H1 (cell line): ENCODE measurements around the gene HIPK2. TPM values are rescaled to one million over a fixed set of nuclear protein-coding genes. Genes with fewer than 3 reads are reported as not detected.

Source experiments
- BACH1 ChIP-seq: IDR thresholded peaks from 2 replicates; pipeline ENCODE4 v1.6.1; 2012; ENCODE audit warnings: low read length, improper control_type of control experiment
- FOSL1 ChIP-seq: IDR thresholded peaks from 2 replicates; pipeline ENCODE4 v1.6.1; 2011; ENCODE audit warnings: mild to moderate bottlenecking, low read depth, low read length, moderate library complexity; ENCODE audit not compliant: insufficient read depth
- JUN ChIP-seq: IDR thresholded peaks from 2 replicates; pipeline ENCODE4 v1.6.1; 2011; ENCODE audit warnings: low read depth, mild to moderate bottlenecking, improper control_type of control experiment, low read length
- RNF2 ChIP-seq: fragments of 200-900, 300-1000 bp; sonication (generic); IDR thresholded peaks from 2 replicates; pipeline ENCODE4 v1.7.1; 2016; ENCODE audit warnings: borderline replicate concordance, low read depth, mild to moderate bottlenecking, antibody characterized with exemption, low read length; ENCODE audit not compliant: poor library complexity, severe bottlenecking; ENCODE audit errors: missing control alignments
- SIRT6 ChIP-seq: IDR thresholded peaks from one replicate; pipeline ENCODE4 v1.7.1; 2012; ENCODE audit warnings: low read length, inconsistent platforms
- SIX5 ChIP-seq: IDR thresholded peaks from 2 replicates; pipeline ENCODE4 v1.6.1; 2011; ENCODE audit warnings: mild to moderate bottlenecking, low read depth, low read length
- TEAD4 ChIP-seq: IDR thresholded peaks from 2 replicates; pipeline ENCODE4 v1.6.1; 2012; ENCODE audit warnings: low read depth, low read length, inconsistent platforms, mixed read lengths
- polyA plus RNA-seq, 7 experiments: library from polyadenylated mRNA; depleted of rRNA in 3 of 7; stranded (reverse) in 5 of 7; unstranded in 2 of 7; fragments of >200 nt in 5 of 7; fragments of 200-250 nt in 2 of 7; gene quantifications; 1 replicate in 5 of 7; 2 replicates in 1 of 7; 4 replicates in 1 of 7; pipeline versions ENCODE4 v1.2.1 to v1.2.3, GENCODE V29; 2011 to 2013; ENCODE audit warnings: missing spikeins in 2 of 7, mixed read lengths in 2 of 7
- total RNA-seq: library from RNA; stranded (reverse); fragmentation: NEBNext Ultra II Directional; extraction: Animal tissue kit (Norgen Biotek cat#: 25700); gene quantifications from 2 replicates; pipeline ENCODE4 v1.2.1, GENCODE V29; 2021
- TF ChIP-seq, protein P1 (sequence below): fragments of 300-600 bp; sonication (generic); IDR thresholded peaks from 2 replicates; pipeline ENCODE4 v1.7.1; 2012; ENCODE audit warnings: low read length, moderate library complexity, mild to moderate bottlenecking, inconsistent platforms; ENCODE audit not compliant: insufficient replicate concordance
- TF ChIP-seq, protein P2 (sequence below): IDR thresholded peaks from 2 replicates; pipeline ENCODE4 v1.6.1; 2012; ENCODE audit warnings: low read length, inconsistent platforms

HIPK2 gene
- total and polyA plus RNA-seq, 2 of the 8 experiments (the other 6 are each of a cell fraction or from before 2014, with no cell fraction given): 8.3 to 24.3 TPM

DNA sequence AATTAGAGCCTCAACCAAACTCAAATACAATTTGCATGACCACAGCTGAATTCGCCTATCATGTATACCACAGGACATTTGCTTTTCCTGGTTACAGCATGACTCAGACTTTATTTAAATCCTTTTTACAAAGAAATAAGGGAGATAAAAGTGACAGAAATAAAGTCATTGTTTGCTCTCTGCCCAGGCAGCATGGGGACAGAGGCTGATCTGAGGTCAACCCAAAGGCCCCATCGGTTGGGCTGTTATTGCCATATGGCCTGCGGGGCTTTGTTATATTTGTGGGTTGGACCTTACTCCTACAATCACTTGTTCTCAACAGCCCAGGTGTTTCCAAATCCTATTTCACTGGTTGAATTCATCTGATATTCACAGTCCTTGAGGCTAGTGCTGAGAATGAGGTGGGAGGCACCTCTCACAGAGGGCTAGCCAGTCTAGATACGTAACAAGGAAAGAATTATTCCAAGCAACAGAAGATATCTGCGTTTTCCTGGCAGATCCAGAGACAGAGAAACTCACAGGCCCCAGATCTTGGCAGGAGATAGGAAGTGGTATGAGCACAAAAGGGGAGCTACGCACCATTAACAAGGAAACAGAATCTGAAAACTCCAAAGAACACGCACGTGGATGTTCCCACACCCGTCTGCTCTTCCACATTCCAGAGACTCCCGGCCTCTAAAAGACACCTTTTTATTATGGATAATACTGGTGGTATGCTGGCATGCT lies 117.3 kb downstream of the HIPK2 start (continued):
- TF ChIP-seq, protein P1, sequence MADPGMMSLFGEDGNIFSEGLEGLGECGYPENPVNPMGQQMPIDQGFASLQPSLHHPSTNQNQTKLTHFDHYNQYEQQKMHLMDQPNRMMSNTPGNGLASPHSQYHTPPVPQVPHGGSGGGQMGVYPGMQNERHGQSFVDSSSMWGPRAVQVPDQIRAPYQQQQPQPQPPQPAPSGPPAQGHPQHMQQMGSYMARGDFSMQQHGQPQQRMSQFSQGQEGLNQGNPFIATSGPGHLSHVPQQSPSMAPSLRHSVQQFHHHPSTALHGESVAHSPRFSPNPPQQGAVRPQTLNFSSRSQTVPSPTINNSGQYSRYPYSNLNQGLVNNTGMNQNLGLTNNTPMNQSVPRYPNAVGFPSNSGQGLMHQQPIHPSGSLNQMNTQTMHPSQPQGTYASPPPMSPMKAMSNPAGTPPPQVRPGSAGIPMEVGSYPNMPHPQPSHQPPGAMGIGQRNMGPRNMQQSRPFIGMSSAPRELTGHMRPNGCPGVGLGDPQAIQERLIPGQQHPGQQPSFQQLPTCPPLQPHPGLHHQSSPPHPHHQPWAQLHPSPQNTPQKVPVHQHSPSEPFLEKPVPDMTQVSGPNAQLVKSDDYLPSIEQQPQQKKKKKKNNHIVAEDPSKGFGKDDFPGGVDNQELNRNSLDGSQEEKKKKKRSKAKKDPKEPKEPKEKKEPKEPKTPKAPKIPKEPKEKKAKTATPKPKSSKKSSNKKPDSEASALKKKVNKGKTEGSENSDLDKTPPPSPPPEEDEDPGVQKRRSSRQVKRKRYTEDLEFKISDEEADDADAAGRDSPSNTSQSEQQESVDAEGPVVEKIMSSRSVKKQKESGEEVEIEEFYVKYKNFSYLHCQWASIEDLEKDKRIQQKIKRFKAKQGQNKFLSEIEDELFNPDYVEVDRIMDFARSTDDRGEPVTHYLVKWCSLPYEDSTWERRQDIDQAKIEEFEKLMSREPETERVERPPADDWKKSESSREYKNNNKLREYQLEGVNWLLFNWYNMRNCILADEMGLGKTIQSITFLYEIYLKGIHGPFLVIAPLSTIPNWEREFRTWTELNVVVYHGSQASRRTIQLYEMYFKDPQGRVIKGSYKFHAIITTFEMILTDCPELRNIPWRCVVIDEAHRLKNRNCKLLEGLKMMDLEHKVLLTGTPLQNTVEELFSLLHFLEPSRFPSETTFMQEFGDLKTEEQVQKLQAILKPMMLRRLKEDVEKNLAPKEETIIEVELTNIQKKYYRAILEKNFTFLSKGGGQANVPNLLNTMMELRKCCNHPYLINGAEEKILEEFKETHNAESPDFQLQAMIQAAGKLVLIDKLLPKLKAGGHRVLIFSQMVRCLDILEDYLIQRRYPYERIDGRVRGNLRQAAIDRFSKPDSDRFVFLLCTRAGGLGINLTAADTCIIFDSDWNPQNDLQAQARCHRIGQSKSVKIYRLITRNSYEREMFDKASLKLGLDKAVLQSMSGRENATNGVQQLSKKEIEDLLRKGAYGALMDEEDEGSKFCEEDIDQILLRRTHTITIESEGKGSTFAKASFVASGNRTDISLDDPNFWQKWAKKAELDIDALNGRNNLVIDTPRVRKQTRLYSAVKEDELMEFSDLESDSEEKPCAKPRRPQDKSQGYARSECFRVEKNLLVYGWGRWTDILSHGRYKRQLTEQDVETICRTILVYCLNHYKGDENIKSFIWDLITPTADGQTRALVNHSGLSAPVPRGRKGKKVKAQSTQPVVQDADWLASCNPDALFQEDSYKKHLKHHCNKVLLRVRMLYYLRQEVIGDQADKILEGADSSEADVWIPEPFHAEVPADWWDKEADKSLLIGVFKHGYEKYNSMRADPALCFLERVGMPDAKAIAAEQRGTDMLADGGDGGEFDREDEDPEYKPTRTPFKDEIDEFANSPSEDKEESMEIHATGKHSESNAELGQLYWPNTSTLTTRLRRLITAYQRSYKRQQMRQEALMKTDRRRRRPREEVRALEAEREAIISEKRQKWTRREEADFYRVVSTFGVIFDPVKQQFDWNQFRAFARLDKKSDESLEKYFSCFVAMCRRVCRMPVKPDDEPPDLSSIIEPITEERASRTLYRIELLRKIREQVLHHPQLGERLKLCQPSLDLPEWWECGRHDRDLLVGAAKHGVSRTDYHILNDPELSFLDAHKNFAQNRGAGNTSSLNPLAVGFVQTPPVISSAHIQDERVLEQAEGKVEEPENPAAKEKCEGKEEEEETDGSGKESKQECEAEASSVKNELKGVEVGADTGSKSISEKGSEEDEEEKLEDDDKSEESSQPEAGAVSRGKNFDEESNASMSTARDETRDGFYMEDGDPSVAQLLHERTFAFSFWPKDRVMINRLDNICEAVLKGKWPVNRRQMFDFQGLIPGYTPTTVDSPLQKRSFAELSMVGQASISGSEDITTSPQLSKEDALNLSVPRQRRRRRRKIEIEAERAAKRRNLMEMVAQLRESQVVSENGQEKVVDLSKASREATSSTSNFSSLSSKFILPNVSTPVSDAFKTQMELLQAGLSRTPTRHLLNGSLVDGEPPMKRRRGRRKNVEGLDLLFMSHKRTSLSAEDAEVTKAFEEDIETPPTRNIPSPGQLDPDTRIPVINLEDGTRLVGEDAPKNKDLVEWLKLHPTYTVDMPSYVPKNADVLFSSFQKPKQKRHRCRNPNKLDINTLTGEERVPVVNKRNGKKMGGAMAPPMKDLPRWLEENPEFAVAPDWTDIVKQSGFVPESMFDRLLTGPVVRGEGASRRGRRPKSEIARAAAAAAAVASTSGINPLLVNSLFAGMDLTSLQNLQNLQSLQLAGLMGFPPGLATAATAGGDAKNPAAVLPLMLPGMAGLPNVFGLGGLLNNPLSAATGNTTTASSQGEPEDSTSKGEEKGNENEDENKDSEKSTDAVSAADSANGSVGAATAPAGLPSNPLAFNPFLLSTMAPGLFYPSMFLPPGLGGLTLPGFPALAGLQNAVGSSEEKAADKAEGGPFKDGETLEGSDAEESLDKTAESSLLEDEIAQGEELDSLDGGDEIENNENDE: no peak
- TF ChIP-seq SIX5 (no peak), FOSL1 (no peak), BACH1 (peak; percentile 74), RNF2 (no peak), SIRT6 (no peak), TEAD4 (no peak), JUN (no peak)
- TF ChIP-seq, protein P2, sequence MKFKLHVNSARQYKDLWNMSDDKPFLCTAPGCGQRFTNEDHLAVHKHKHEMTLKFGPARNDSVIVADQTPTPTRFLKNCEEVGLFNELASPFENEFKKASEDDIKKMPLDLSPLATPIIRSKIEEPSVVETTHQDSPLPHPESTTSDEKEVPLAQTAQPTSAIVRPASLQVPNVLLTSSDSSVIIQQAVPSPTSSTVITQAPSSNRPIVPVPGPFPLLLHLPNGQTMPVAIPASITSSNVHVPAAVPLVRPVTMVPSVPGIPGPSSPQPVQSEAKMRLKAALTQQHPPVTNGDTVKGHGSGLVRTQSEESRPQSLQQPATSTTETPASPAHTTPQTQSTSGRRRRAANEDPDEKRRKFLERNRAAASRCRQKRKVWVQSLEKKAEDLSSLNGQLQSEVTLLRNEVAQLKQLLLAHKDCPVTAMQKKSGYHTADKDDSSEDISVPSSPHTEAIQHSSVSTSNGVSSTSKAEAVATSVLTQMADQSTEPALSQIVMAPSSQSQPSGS: no peak
